Effector memory CD4-positive, alpha-beta T cell (primary cell): Measurements from ENCODE around the gene LEAP2.

Source experiments
- DNase-seq, 3 donors: peaks; one replicate each; pipeline ENCODE4 v3.0.0-alpha.2; 2020
- H3K27ac ChIP-seq: 2 replicates; pipeline ENCODE4 v1.7.0; 2013; ENCODE audit warnings: mild to moderate bottlenecking, low read length, moderate library complexity; ENCODE audit not compliant: insufficient read depth, poor library complexity, severe bottlenecking
- H3K27me3 ChIP-seq: replicated peaks from 2 replicates; pipeline ENCODE4 v1.7.0; 2013; ENCODE audit warnings: mild to moderate bottlenecking, low read length; ENCODE audit not compliant: insufficient read depth, control insufficient read depth, poor library complexity, severe bottlenecking
- H3K36me3 ChIP-seq: 2 replicates; pipeline ENCODE4 v1.7.0; 2013; ENCODE audit warnings: mild to moderate bottlenecking, low read length, moderate library complexity; ENCODE audit not compliant: control insufficient read depth, insufficient read depth
- H3K4me1 ChIP-seq: 2 replicates; pipeline ENCODE4 v1.7.0; 2013; ENCODE audit warnings: low read length, mild to moderate bottlenecking; ENCODE audit not compliant: control insufficient read depth, insufficient read depth, poor library complexity, severe bottlenecking
- H3K4me3 ChIP-seq: 2 replicates; pipeline ENCODE4 v1.7.0; 2013; ENCODE audit warnings: low read length, low read depth, mild to moderate bottlenecking; ENCODE audit not compliant: insufficient read depth, poor library complexity, severe bottlenecking
- H3K9me3 ChIP-seq: 2 replicates; pipeline ENCODE4 v1.7.0; 2013; ENCODE audit warnings: mild to moderate bottlenecking, low read length, moderate library complexity; ENCODE audit not compliant: control insufficient read depth

The LEAP2 gene

GRCh38 chr5:132859889-132860437 lies 13.5 kb upstream of the LEAP2 start:
- Histone ChIP-seq H3K4me3 (no peak overlapping the region), H3K27me3 (no peaks in the 10 kb centered on the region), H3K36me3 (no peaks in the 10 kb centered on the region), H3K9me3 (no peaks in the 10 kb centered on the region), H3K27ac (no peak overlapping the region), H3K4me1 (no peaks in the 10 kb centered on the region)
- DNase-seq: no peak

GRCh38 chr5:132860742-132861141 lies 12.7 kb upstream of the LEAP2 start:
- Histone ChIP-seq H3K27me3 (no peaks in the 10 kb centered on the region), H3K36me3 (no peaks in the 10 kb centered on the region), H3K4me3 (no peak overlapping the region), H3K27ac (no peak overlapping the region), H3K9me3 (no peaks in the 10 kb centered on the region), H3K4me1 (peaks cover under 1% of the 10 kb centered on the region)
- no peak for DNase-seq

- Histone ChIP-seq H3K4me3 (peak overlapping the region; percentile 74), H3K4me1 (peaks cover 14% of the 10 kb centered on the region), H3K27me3 (no peaks in the 10 kb centered on the region), H3K36me3 (peaks cover 3% of the 10 kb centered on the region), H3K9me3 (no peaks in the 10 kb centered on the region), H3K27ac (peak overlapping the region; percentile 88)
- no peak for DNase-seq
Measured at GRCh38 chr5:132865668-132866341, 7.7 kb upstream of the LEAP2 start.

GRCh38 chr5:132866342-132867045 lies 7.0 kb upstream of the LEAP2 start, which contains the start of the genes GDF9 and UQCRQ:
GDF9 (minus strand) TSS chr5:132866469; CDS start chr5:132864533, 1,936 bp downstream.
UQCRQ (plus strand) TSS chr5:132866642; CDS start chr5:132866882, 240 bp downstream.
- H3K9me3 ChIP-seq: no peaks in the 10 kb centered on the region
- peaks cover 14% of the 10 kb centered on the region for H3K4me1 ChIP-seq
- peaks cover 3% of the 10 kb centered on the region for H3K36me3 ChIP-seq
- H3K27ac ChIP-seq: peak within 1 kb of the TSS; percentile 88
- peak; percentile 86 to 93 (median 88) for DNase-seq
- peak within 1 kb of the TSS; percentile 74 for H3K4me3 ChIP-seq
- H3K27me3 ChIP-seq: no peaks in the 10 kb centered on the region

GRCh38 chr5:132867046-132867451 lies 6.4 kb upstream of the LEAP2 start:
- H3K27ac ChIP-seq: peak overlapping the region; percentile 88
- no peaks in the 10 kb centered on the region for H3K27me3 ChIP-seq
- DNase-seq: no peak
- H3K36me3 ChIP-seq: peaks cover 3% of the 10 kb centered on the region
- peaks cover 14% of the 10 kb centered on the region for H3K4me1 ChIP-seq
- H3K9me3 ChIP-seq: no peaks in the 10 kb centered on the region
- peak overlapping the region; percentile 74 for H3K4me3 ChIP-seq

- H3K27ac ChIP-seq: no peak overlapping the region
- no peaks in the 10 kb centered on the region for H3K9me3 ChIP-seq
- H3K4me1 ChIP-seq: peaks cover 14% of the 10 kb centered on the region
- H3K36me3 ChIP-seq: peaks cover 7% of the 10 kb centered on the region
- no peak overlapping the region for H3K4me3 ChIP-seq
- DNase-seq: no peak
- no peaks in the 10 kb centered on the region for H3K27me3 ChIP-seq
Measured at GRCh38 chr5:132868754-132869153, 4.7 kb upstream of the LEAP2 start.

GRCh38 chr5:132870801-132871200 lies 2.7 kb upstream of the LEAP2 start:
- no peak overlapping the region for H3K27ac ChIP-seq
- no peak for DNase-seq
- no peaks in the 10 kb centered on the region for H3K27me3 ChIP-seq
- H3K4me1 ChIP-seq: peaks cover 14% of the 10 kb centered on the region
- no peak overlapping the region for H3K4me3 ChIP-seq
- H3K36me3 ChIP-seq: peaks cover 9% of the 10 kb centered on the region
- H3K9me3 ChIP-seq: no peaks in the 10 kb centered on the region

GRCh38 chr5:132871459-132872284 lies 1.8 kb upstream of the LEAP2 start:
- Histone ChIP-seq H3K4me1 (peaks cover 9% of the 10 kb centered on the region), H3K4me3 (no peak overlapping the region), H3K27ac (no peak overlapping the region), H3K9me3 (no peaks in the 10 kb centered on the region), H3K36me3 (peaks cover 15% of the 10 kb centered on the region), H3K27me3 (no peaks in the 10 kb centered on the region)
- no peak for DNase-seq

- H3K27me3 ChIP-seq: no peaks in the 10 kb centered on the region
- H3K4me1 ChIP-seq: no peaks in the 10 kb centered on the region
- peaks cover 16% of the 10 kb centered on the region for H3K36me3 ChIP-seq
- no peak overlapping the region for H3K27ac ChIP-seq
- no peak for DNase-seq
- H3K9me3 ChIP-seq: no peaks in the 10 kb centered on the region
- no peak overlapping the region for H3K4me3 ChIP-seq
Measured at GRCh38 chr5:132872788-132873118, 715 bp upstream of the LEAP2 start.
